CD14-positive monocyte (primary cell): ENCODE results near the gene APC2. TPM values are rescaled to one million over a fixed set of nuclear protein-coding genes. Genes with fewer than 3 reads are reported as not detected.

Source experiments
- DNase-seq, 3 donors: peaks; one replicate each; pipeline ENCODE4 v3.0.0-alpha.2; 2011 to 2022
- H2AFZ ChIP-seq: 2 replicates; pipeline ENCODE4 v1.6.0; 2012; ENCODE audit warnings: mild to moderate bottlenecking, low read depth, low read length, inconsistent platforms; ENCODE audit not compliant: insufficient read depth, poor library complexity, severe bottlenecking
- H3K27ac ChIP-seq, 2 donors: 1 replicate in 1 of 2; 2 replicates in 1 of 2; pipeline ENCODE4 v1.5.1; 2012 to 2013; ENCODE audit warnings: low read length in 2 of 2, control low read depth in 1 of 2, inconsistent platforms in 1 of 2, low read depth in 1 of 2, mild to moderate bottlenecking in 1 of 2
- H3K27me3 ChIP-seq, 2 donors: one replicate each; pipeline versions ENCODE4 v1.6.0 to v1.6.1; 2011 to 2013; ENCODE audit warnings: low read length in 2 of 2; ENCODE audit not compliant: control insufficient read depth in 2 of 2, insufficient read depth in 2 of 2
- H3K36me3 ChIP-seq, 2 donors: replicated peaks in 1 of 2; 1 replicate in 1 of 2; 2 replicates in 1 of 2; pipeline versions ENCODE4 v1.5.1 to v1.6.1; 2012 to 2013; ENCODE audit warnings: low read length in 2 of 2, control low read depth in 1 of 2, inconsistent platforms in 1 of 2, mild to moderate bottlenecking in 1 of 2; ENCODE audit not compliant: insufficient read depth in 2 of 2, control insufficient read depth in 1 of 2
- H3K4me1 ChIP-seq, 2 donors: 1 replicate in 1 of 2; 2 replicates in 1 of 2; pipeline versions ENCODE4 v1.5.1 to v1.6.1; 2012 to 2013; ENCODE audit warnings: low read length in 2 of 2, control low read depth in 1 of 2, inconsistent platforms in 1 of 2, mild to moderate bottlenecking in 1 of 2, moderate library complexity in 1 of 2; ENCODE audit not compliant: insufficient read depth in 2 of 2, control insufficient read depth in 1 of 2
- H3K4me2 ChIP-seq: replicated peaks from 2 replicates; pipeline ENCODE3; 2012; ENCODE audit warnings: low read length, moderate library complexity, mild to moderate bottlenecking; ENCODE audit not compliant: poor library complexity, severe bottlenecking; ENCODE audit errors: extremely low read depth
- H3K4me3 ChIP-seq, 3 experiments: fragments of 200-600 bp in 1 of 3; sonication (generic) in 1 of 3; replicated peaks in 1 of 3; 1 replicate in 2 of 3; 2 replicates in 1 of 3; pipeline ENCODE4 v1.5.1; 2011 to 2013; ENCODE audit warnings: low read length in 3 of 3, mild to moderate bottlenecking in 3 of 3, control low read depth in 2 of 3, low read depth in 2 of 3, inconsistent platforms in 1 of 3, moderate library complexity in 1 of 3
- H3K79me2 ChIP-seq: 2 replicates; pipeline ENCODE4 v1.6.0; 2012; ENCODE audit warnings: mild to moderate bottlenecking, control low read depth, inconsistent platforms, low read length, moderate library complexity; ENCODE audit not compliant: insufficient read depth
- H3K9ac ChIP-seq: 2 replicates; pipeline ENCODE4 v1.6.0; 2017; ENCODE audit warnings: low read length, mild to moderate bottlenecking; ENCODE audit not compliant: insufficient read depth, poor library complexity, severe bottlenecking
- H3K9me3 ChIP-seq, 2 donors: replicated peaks in 1 of 2; 1 replicate in 1 of 2; 2 replicates in 1 of 2; pipeline versions ENCODE4 v1.5.1 to v1.6.1; 2012 to 2013; ENCODE audit warnings: low read length in 2 of 2, control low read depth in 1 of 2; ENCODE audit not compliant: control insufficient read depth in 1 of 2, insufficient read depth in 1 of 2
- H4K20me1 ChIP-seq: 2 replicates; pipeline ENCODE4 v1.6.0; 2012; ENCODE audit warnings: mild to moderate bottlenecking, low read length, control low read depth, moderate library complexity; ENCODE audit not compliant: insufficient read depth
- H3K27ac Mint-ChIP-seq, 7 donors: one replicate each; pipeline ENCODE4 v1.8.0; 2020; ENCODE audit warnings: mild to moderate bottlenecking in 7 of 7, mixed read lengths in 7 of 7, moderate library complexity in 6 of 7, inconsistent platforms in 2 of 7
- H3K27me3 Mint-ChIP-seq, 3 donors: one replicate each; pipeline ENCODE4 v1.8.0; 2021 to 2022; ENCODE audit warnings: low read depth in 3 of 3, mild to moderate bottlenecking in 3 of 3, mixed read lengths in 3 of 3, moderate library complexity in 3 of 3, inconsistent platforms in 1 of 3
- H3K36me3 Mint-ChIP-seq, 2 donors: one replicate each; pipeline ENCODE4 v1.8.0; 2020; ENCODE audit warnings: mixed read lengths in 2 of 2, inconsistent platforms in 1 of 2, mild to moderate bottlenecking in 1 of 2
- H3K4me1 Mint-ChIP-seq: one replicate; pipeline ENCODE4 v1.8.0; 2020; ENCODE audit warnings: mild to moderate bottlenecking, mixed read lengths
- H3K4me3 Mint-ChIP-seq, 2 donors: one replicate each; pipeline ENCODE4 v1.8.0; 2020; ENCODE audit warnings: mild to moderate bottlenecking in 2 of 2, mixed read lengths in 2 of 2, moderate library complexity in 1 of 2
- H3K9me3 Mint-ChIP-seq, 7 donors: one replicate each; pipeline ENCODE4 v1.8.0; 2020 to 2022; ENCODE audit warnings: mixed read lengths in 7 of 7, mild to moderate bottlenecking in 6 of 7, moderate library complexity in 6 of 7, inconsistent platforms in 2 of 7
- WGBS: methylation state at CpG from one replicate; pipeline ENCODE4 v1.1.5; 2013; ENCODE audit warnings: missing lambda C conversion rate; ENCODE audit not compliant: insufficient coverage; 5-methylcytosine and 5-hydroxymethylcytosine counted together
- intact Hi-C, 2 donors: fragments of 100-400 bp; cut with micrococcal nuclease; formaldehyde crosslinking; loops; one replicate each; pipeline versions ENCODE4 v1.15.0 to v1.15.1; 2023
- polyA plus RNA-seq, 3 donors: library from polyadenylated mRNA; depleted of rRNA in 1 of 3; unstranded in 2 of 3; stranded (reverse) in 1 of 3; fragments of 300-500 nt in 2 of 3; fragments of >200 nt in 1 of 3; fragmentation: Illumina TruSeq in 2 of 3; gene quantifications; 1 replicate in 2 of 3; 2 replicates in 1 of 3; pipeline ENCODE4 v1.2.3, GENCODE V29; 2012 to 2021
- TF ChIP-seq, protein P1 (sequence below): fragments of 200-600 bp; IDR thresholded peaks from one replicate; pipeline ENCODE4 v1.8.0; 2022; ENCODE audit warnings: antibody characterized with exemption, mild to moderate bottlenecking

The APC2 gene
- polyA plus RNA-seq, 3 donors = 0.04 TPM; not detected in 2

DNA sequence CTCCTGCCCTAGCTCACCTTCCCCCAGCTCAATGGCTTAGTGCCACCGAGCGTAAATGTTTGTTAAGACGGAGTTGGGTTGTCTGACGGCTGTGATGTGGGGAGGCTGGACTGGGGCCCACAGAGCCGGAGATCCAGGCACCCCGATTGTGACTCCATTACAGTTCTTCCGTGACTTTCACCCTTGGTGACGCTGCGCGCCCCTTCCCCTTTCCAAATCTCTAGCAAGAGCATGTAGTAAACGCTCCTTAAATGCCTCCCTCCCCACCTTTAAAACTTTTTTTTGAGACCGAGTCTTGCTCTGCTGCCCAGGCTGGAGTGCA, 41.9 kb downstream of the APC2 start:
- no peaks in the 10 kb centered on the region for H3K36me3 ChIP-seq
- Mint-ChIP-seq H3K27ac (peak overlapping the region in 4 of 7 donors; percentile 18 to 71 (median 40)), H3K27me3 (peaks cover 13 to 30% (median 29%) of the 10 kb centered on the region in 3 donors), H3K36me3 (no peaks in the 10 kb centered on the region), H3K4me1 (peaks cover 20% of the 10 kb centered on the region), H3K9me3 (peaks cover 0 to 6% (median 0%) of the 10 kb centered on the region in 7 donors), H3K4me3 (peak overlapping the region; percentile 62 to 84)
- H2AFZ ChIP-seq = peak overlapping the region; percentile 79
- H3K79me2 ChIP-seq = no peaks in the 10 kb centered on the region
- peak overlapping the region in 1 of 3 experiments; percentile 81 for H3K4me3 ChIP-seq
- TF ChIP-seq, protein P1, sequence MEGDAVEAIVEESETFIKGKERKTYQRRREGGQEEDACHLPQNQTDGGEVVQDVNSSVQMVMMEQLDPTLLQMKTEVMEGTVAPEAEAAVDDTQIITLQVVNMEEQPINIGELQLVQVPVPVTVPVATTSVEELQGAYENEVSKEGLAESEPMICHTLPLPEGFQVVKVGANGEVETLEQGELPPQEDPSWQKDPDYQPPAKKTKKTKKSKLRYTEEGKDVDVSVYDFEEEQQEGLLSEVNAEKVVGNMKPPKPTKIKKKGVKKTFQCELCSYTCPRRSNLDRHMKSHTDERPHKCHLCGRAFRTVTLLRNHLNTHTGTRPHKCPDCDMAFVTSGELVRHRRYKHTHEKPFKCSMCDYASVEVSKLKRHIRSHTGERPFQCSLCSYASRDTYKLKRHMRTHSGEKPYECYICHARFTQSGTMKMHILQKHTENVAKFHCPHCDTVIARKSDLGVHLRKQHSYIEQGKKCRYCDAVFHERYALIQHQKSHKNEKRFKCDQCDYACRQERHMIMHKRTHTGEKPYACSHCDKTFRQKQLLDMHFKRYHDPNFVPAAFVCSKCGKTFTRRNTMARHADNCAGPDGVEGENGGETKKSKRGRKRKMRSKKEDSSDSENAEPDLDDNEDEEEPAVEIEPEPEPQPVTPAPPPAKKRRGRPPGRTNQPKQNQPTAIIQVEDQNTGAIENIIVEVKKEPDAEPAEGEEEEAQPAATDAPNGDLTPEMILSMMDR = no peak
- H3K27me3 ChIP-seq = peaks cover 0 to 21% of the 10 kb centered on the region in 2 donors
- no peaks in the 10 kb centered on the region for H4K20me1 ChIP-seq
- intact Hi-C loops = loop anchor here in 1 of 2 donors (5.0 kb wide), 1 partner anchor 75 kb away; the partner anchor contains the start of gene MEX3D
- no peak for DNase-seq
- no peak overlapping the region for H3K9ac ChIP-seq
- no peak overlapping the region for H3K27ac ChIP-seq
- H3K4me2 ChIP-seq = peak overlapping the region; percentile 94
- WGBS = 82% methylated on average over 9 of the region's 12 CpGs
- peaks cover 18 to 35% of the 10 kb centered on the region in 2 donors for H3K4me1 ChIP-seq
- H3K9me3 ChIP-seq = no peaks in the 10 kb centered on the region

DNA sequence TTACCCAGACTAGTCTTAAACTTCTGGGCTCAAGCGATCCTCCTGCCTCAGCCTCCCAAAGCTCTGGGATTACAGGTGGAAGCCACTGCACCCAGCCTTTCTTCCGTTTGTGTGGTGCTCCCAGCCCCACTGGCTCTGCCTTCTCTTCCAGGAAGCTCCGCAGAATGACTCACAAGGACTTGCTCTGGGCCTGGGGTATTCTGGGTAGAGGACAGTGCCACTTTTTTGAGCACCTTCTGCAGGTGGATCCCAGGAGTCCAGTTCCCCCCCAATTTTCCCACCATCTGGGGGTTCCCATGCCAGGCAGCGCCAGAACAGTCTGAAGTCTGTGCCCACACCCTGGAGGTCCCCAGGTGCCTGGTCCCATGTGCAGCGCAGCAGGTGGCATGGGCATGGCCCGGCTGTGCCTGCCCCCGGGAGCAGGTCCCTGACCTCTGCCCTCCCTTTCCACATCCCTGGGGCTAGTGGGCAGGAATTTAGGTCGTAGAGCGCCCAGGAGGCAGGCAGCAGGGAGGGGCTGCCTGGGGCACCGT, 42.6 kb downstream of the APC2 start:
- no peaks in the 10 kb centered on the region for H3K79me2 ChIP-seq
- H3K27ac Mint-ChIP-seq = no peak overlapping the region
- H3K36me3 ChIP-seq = no peaks in the 10 kb centered on the region
- H3K4me3 Mint-ChIP-seq = peak overlapping the region in 1 of 2 donors; percentile 30
- H3K27me3 ChIP-seq = peaks cover 0 to 21% of the 10 kb centered on the region in 2 donors
- H4K20me1 ChIP-seq = no peaks in the 10 kb centered on the region
- 95% methylated on average over 3 of the region's 10 CpGs for WGBS
- no peak overlapping the region for H3K4me2 ChIP-seq
- H3K9ac ChIP-seq = no peak overlapping the region
- H3K4me3 ChIP-seq = no peak overlapping the region
- TF ChIP-seq, protein P1 = no peak
- H3K36me3 Mint-ChIP-seq = no peaks in the 10 kb centered on the region
- H3K9me3 ChIP-seq = no peaks in the 10 kb centered on the region
- H3K27ac ChIP-seq = no peak overlapping the region
- peaks cover 18 to 35% of the 10 kb centered on the region in 2 donors for H3K4me1 ChIP-seq
- H3K27me3 Mint-ChIP-seq = peaks cover 14 to 31% (median 31%) of the 10 kb centered on the region in 3 donors
- H2AFZ ChIP-seq = no peak overlapping the region
- DNase-seq = no peak
- peaks cover 0 to 6% (median 0%) of the 10 kb centered on the region in 7 donors for H3K9me3 Mint-ChIP-seq
- intact Hi-C loops = loop anchor here in 1 of 2 donors (5.0 kb wide), 1 partner anchor 75 kb away; the partner anchor contains the start of gene MEX3D
- peaks cover 20% of the 10 kb centered on the region for H3K4me1 Mint-ChIP-seq
